ENCODE measurements around the gene SH2D4B. TPM values are rescaled to one million over a fixed set of nuclear protein-coding genes. Genes with fewer than 3 reads are reported as not detected.

SH2D4B gene
- total RNA-seq, 4 donors from 2014 or later = not detected

DNA sequence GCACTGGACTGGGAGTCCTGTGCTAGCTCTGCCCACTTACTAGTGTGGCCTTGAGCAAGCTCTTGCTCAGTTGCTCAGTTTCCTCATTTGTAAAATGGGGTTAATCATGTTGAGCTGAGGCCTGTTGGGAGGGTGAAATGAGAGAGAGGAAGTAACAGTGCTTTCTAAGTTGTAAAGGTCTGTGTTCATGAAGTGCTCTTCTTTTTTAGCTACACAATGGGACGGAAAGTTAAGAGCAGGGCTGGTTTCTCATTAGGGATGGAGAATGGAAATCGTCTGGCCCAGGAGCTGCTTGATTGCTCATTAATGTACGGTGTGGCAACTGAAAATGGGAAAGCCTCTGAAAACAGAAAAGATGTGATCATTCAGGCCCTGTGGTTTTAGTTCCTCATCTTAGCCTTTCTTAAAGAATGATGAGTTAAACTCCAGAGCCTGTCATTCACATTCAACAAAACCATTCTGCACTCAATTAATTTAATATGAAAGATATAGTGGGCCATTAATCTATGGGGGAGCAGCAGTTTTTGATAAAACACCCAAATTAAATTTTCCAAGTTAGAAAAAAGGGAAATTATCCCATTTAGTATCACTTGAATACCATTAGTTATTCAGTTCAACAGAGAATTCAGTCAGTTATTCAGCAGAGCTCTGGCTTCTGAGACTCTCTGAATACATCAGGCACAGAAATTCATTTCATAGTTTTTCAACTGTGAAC is 60.5 kb downstream of the SH2D4B start:
- DNase-seq (ENCODE audit: low spot score in 2 of 2) = no peak
- 46 to 53% methylated on average over 3 of the region's 3 CpGs for WGBS, 2 donors
- TF ChIP-seq EP300 (IDR thresholded peaks at IDR 0.05) = no peak
- no peak for TF ChIP-seq POLR2A (IDR thresholded peaks at IDR 0.05)
- TF ChIP-seq CTCF (IDR thresholded peaks at IDR 0.05) = no peak

GRCh38 chr10:80598951-80599350 is 61.2 kb downstream of the SH2D4B start:
- TF ChIP-seq EP300 (IDR thresholded peaks at IDR 0.05) (no peak), CTCF (IDR thresholded peaks at IDR 0.05) (no peak), POLR2A (IDR thresholded peaks at IDR 0.05) (no peak)
- no peak for DNase-seq (ENCODE audit: low spot score in 2 of 2)
- Histone ChIP-seq H3K27me3 (no peaks in the 10 kb centered on the region), H3K9me3 (no peaks in the 10 kb centered on the region), H3K4me1 (no peaks in the 10 kb centered on the region), H3K27ac (no peak overlapping the region), H3K4me3 (no peak overlapping the region), H3K36me3 (no peaks in the 10 kb centered on the region)
- WGBS, 2 donors = 85 to 94% methylated on average over 6 of the region's 6 CpGs

More for the DNA sequence above, 60.5 kb downstream of the SH2D4B start:
- Histone ChIP-seq H3K4me3 (no peak overlapping the region), H3K4me1 (no peaks in the 10 kb centered on the region), H3K27ac (no peak overlapping the region), H3K27me3 (no peaks in the 10 kb centered on the region), H3K9me3 (no peaks in the 10 kb centered on the region), H3K36me3 (no peaks in the 10 kb centered on the region)

DNA sequence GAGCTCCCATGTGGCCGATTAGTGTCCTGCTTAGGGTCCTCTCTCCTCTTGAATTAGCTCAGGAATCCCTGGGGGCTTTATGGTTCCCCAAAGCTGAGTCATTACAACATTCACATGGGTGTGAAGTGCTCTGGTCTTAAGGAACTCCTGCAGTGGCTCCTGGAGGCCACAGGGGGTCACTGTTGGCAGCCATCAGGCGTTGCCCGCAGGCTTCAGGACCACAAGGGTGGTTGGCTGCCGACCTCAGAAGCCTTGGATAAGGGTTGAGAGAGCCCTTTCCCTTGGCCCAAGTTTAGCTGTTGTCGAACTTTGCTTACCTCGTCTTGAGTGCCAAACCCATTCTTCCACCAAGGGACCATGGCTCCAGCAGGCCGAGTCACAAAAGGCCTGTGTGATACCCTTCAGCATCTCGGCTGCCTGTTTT is 61.7 kb downstream of the SH2D4B start:
- Histone ChIP-seq H3K4me1 (no peaks in the 10 kb centered on the region), H3K27ac (no peak overlapping the region), H3K36me3 (no peaks in the 10 kb centered on the region), H3K4me3 (no peak overlapping the region), H3K27me3 (no peaks in the 10 kb centered on the region), H3K9me3 (no peaks in the 10 kb centered on the region)
- WGBS, 2 donors = 31 to 33% methylated on average over 8 of the region's 8 CpGs
- DNase-seq (ENCODE audit: low spot score in 2 of 2) = no peak
- TF ChIP-seq CTCF (IDR thresholded peaks at IDR 0.05) = peak in 4 of 5 experiments; percentile 26 to 38 (median 32)
- TF ChIP-seq EP300 (IDR thresholded peaks at IDR 0.05) = no peak
- TF ChIP-seq POLR2A (IDR thresholded peaks at IDR 0.05) = no peak

DNA sequence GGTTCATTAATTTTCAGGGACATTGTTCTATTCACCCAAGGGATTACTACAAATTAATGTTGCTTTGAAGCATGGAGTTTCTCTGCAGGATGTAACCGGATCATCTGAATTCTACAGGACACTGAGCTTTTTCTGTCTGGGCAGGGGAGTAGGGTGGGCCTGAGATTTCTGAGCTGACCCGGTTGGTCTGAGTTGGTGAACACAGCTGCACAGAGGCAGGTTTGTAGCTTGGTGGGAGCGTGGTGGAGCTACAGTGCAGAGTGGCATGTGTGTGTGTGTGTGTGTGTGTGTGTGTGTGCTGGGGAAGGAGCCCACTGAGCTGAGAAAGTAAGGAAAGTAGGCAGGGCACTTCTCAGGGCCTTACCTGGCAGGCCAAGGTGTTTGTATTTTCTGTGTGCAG is 62.6 kb downstream of the SH2D4B start:
- Histone ChIP-seq H3K27ac (no peak overlapping the region), H3K36me3 (no peaks in the 10 kb centered on the region), H3K4me3 (no peak overlapping the region), H3K4me1 (no peaks in the 10 kb centered on the region), H3K27me3 (no peaks in the 10 kb centered on the region), H3K9me3 (no peaks in the 10 kb centered on the region)
- TF ChIP-seq CTCF (IDR thresholded peaks at IDR 0.05) (no peak), EP300 (IDR thresholded peaks at IDR 0.05) (no peak), POLR2A (IDR thresholded peaks at IDR 0.05) (no peak)
- DNase-seq (ENCODE audit: low spot score in 2 of 2) = no peak
- WGBS, 2 donors = 74 to 77% methylated on average over 3 of the region's 3 CpGs

GRCh38 chr10:80602881-80603280 is 65.2 kb downstream of the SH2D4B start:
- no peaks in the 10 kb centered on the region for H3K4me1 ChIP-seq
- H3K36me3 ChIP-seq = no peaks in the 10 kb centered on the region
- H3K4me3 ChIP-seq = no peak overlapping the region
- H3K9me3 ChIP-seq = no peaks in the 10 kb centered on the region
- no peaks in the 10 kb centered on the region for H3K27me3 ChIP-seq
- DNase-seq (ENCODE audit: low spot score in 2 of 2) = no peak
- WGBS, 2 donors = 97% methylated on average over 4 of the region's 4 CpGs
- no peak for TF ChIP-seq EP300 (IDR thresholded peaks at IDR 0.05)
- TF ChIP-seq POLR2A (IDR thresholded peaks at IDR 0.05) = no peak
- TF ChIP-seq CTCF (IDR thresholded peaks at IDR 0.05) = no peak
- H3K27ac ChIP-seq = no peak overlapping the region

Data from tibial nerve (tissue), 4 donors.